Activated effector memory CD4-positive, alpha-beta T cell treated with anti-CD3 and anti-CD28 coated beads, Interleukin-2, amount 50 U/mL, for 16 hours (primary cell): ENCODE data around the gene CRIM1.

Experiments
- DNase-seq: peaks from one replicate; pipeline ENCODE4 v3.0.0-alpha.2; 2020

CRIM1 gene

GRCh38 chr2:36584148-36584794 is 228.7 kb downstream of the CRIM1 start:
- DNase-seq: no peak

DNA sequence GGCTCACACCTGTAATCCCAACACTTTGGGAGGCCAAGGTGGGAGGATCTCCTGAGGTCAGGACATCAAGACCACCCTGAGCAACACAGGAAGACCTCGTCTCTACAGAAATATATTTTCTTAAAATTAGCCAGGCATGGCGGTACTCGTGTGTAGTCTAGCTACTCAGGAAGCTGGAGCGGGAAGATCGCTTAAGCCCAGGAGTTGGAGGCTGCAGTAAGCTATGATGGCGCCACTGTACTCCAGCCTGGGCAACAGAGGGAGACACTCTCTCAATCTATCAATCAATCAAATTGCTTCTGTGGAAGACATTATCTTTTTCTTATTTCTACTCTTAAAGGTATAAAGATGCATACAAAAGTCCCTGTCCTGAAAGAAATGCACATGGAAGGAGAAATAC is 231.1 kb downstream of the CRIM1 start:
- DNase-seq: no peak

GRCh38 chr2:36587101-36587500 is 231.5 kb downstream of the CRIM1 start:
- no peak for DNase-seq

- no peak for DNase-seq
These were observed 232.0 kb downstream of the CRIM1 start for GRCh38 chr2:36587556-36587955.

DNA sequence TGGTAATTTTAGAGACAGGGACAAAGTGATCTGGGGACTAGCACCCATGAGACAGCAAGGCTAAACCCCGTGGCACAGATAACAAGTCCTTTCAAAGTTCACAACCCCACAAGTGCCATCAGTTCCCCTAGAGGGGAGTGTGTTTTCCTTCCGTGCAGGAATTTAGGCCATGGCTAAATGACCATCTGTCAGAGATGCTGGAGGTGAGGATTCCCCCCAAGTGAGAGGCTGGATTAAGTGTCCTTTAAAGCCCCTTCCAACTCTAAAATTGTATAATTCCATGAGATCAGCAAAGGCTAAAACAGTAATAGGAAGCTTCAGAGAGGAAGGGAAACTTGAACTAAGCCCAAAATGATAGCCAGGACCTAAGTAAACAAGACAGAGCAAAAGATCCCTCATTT is 233.7 kb downstream of the CRIM1 start:
- DNase-seq: no peak

DNA sequence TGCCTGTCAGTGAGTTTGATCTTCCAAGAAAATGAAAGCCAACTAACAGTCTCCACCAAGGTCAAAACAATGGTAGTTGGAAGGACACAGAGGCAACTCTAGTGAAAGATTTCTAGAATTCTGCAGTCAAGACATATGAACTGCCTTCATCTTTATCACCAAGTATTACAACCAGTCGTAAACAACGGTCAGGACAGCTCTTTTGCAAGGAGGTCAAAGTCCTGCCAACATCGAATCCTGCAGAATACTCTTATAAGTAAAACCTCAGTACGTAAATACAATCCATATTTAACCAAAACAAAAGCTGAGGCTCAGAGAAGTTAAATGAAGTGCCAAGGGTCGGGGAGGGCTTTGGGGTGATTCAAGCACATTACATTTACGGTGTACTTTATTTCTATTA is 239.3 kb downstream of the CRIM1 start:
- DNase-seq: no peak

- no peak for DNase-seq
These were observed 240.8 kb downstream of the CRIM1 start for GRCh38 chr2:36596397-36596796.

GRCh38 chr2:36597003-36597531 is 241.5 kb downstream of the CRIM1 start:
- DNase-seq: no peak

- DNase-seq: peak; percentile 88
These were observed 242.2 kb downstream of the CRIM1 start, which contains the start of gene FEZ2 for GRCh38 chr2:36597532-36598377. FEZ2 (minus strand) TSS chr2:36598168; CDS start chr2:36598142, 26 bp downstream.
